ENCODE results near the gene NANS.
A peak's percentile ranks its signal among the peaks of the same experiment; 100 is the strongest.

- TF ChIP-seq CTCF (IDR thresholded peaks at IDR 0.05; ENCODE audit: insufficient read depth, low read length) (no peak), REST (IDR thresholded peaks at IDR 0.05; ENCODE audit: insufficient replicate concordance, low read depth) (no peak), POLR2AphosphoS5 (IDR thresholded peaks at IDR 0.05; ENCODE audit: low read depth) (peak; percentile 84), GABPA (IDR thresholded peaks at IDR 0.05; ENCODE audit: low read depth) (0 out of 2 replicates have a peak, but pooled peaks have one; percentile 26)
Observed at GRCh38 chr9:98037357-98037756, 19.2 kb upstream of the NANS start.

Measured in HL-60 (cell line).